ENCODE data around the gene BCCIP. TPM values are rescaled to one million over a fixed set of nuclear protein-coding genes. Genes with fewer than 3 reads are reported as not detected.
A peak's percentile ranks its signal among the peaks of the same experiment; 100 is the strongest.

Gene BCCIP
- polyA plus RNA-seq, 1 donor from 2014 or later: 70.0 TPM

DNA sequence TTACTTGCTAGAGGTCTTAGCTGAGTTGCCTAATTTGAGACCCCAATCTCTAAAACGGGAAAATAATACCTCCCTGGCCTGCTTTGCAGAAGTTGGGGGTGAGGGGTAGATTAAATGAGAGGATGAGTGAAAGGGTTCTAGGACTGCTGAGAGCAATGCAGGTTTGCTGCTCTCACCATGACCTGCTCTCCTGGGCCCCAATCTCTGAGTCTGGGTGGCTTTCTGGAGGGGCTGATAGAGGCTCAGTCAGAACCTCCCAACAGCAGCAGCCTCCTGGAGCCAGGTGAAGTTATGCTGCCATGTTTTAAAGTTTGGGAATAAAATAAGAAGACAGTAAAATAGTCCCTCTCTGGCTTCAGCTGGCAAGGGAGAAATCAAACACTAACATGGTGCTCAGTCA lies 7.6 kb upstream of the BCCIP start:
- no peak overlapping the region for H3K27ac Mint-ChIP-seq
- peaks cover 11% of the 10 kb centered on the region for H3K36me3 Mint-ChIP-seq
- H3K27me3 Mint-ChIP-seq: no peaks in the 10 kb centered on the region
- no peak overlapping the region for H3K4me3 Mint-ChIP-seq
- peaks cover 0 to 2% (median 0%) of the 10 kb centered on the region in 3 donors for H3K9me3 Mint-ChIP-seq
- H3K4me1 Mint-ChIP-seq: peaks cover under 1 to 3% (median 3%) of the 10 kb centered on the region in 3 donors

DNA sequence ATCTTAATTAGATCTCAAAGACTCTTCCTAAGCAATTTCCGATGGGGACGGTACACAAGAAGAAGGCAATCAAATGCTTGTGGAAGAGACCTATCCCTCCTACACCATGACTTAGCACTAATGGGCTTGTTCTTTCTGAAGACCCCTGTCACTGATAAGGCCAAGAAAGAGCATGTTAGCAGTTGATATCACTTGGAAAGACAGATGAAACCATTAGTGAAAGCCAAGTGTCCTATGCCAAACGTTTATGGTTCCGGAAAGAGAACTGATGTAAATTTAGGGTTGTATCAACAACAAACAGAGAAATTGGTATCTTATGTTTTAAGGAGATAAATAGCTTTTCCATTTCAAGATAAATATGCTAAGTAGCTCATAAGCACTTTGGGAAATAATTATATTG lies 6.8 kb upstream of the BCCIP start:
- no peaks in the 10 kb centered on the region for H3K9me3 Mint-ChIP-seq
- no peaks in the 10 kb centered on the region for H3K27me3 Mint-ChIP-seq
- no peak overlapping the region for H3K4me3 Mint-ChIP-seq
- H3K4me1 Mint-ChIP-seq: peaks cover 6 to 10% (median 8%) of the 10 kb centered on the region in 3 donors
- peaks cover 11% of the 10 kb centered on the region for H3K36me3 Mint-ChIP-seq
- no peak overlapping the region for H3K27ac Mint-ChIP-seq

DNA sequence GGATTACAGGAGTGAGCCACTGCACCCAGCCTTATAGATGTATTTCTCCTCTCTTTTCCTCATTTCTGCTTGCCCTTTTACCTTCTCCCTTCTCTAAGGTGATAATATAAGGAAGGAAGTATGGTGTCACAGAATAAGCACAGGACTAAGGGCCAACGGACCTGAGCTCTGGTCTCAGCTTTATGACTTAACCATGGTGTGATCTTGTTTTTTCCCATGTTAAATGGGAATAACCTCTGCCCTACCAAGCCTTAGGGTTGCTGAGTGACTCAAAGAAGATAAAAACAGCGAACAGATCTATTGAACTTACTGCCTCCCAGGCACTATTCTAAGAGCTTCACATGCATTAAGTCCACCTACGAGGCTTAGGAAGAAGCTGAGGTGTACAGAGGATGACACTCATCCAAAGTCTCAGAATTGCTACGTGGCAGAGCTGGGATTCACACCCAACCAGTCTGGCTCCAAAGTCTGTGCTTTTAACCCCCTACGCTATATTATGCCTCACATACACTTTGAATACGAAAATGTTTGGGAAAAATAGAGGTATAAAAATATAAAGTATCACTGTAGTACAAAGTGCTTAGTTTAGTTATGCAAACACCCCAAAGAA lies 5.9 kb upstream of the BCCIP start:
- H3K9me3 Mint-ChIP-seq: no peaks in the 10 kb centered on the region

DNA sequence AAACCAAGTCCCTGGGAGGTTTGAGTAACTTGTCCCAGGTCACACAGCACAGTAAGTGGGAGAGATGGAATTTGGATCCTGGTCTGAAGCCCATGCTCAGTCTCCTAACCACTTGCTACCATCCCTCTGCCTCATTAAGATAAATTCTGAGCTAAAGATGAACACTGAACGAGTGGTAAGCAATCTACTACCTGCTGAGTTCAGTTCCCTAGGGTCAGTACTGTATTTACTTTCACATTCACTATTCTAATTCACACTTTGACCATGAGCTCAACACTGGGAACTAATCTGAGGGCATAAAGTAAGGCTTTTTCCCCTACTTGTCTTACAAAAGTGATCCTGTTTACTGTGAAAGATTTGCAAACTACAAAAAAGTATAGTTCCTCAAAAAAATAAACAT lies 2.6 kb upstream of the BCCIP start:
- Mint-ChIP-seq H3K9me3 (no peaks in the 10 kb centered on the region), H3K27ac (peak overlapping the region in 1 of 3 donors; percentile 72), H3K27me3 (no peaks in the 10 kb centered on the region), H3K36me3 (no peaks in the 10 kb centered on the region), H3K4me1 (peaks cover 11 to 18% (median 12%) of the 10 kb centered on the region in 3 donors), H3K4me3 (peak overlapping the region in 3 of 4 donors; percentile 23 to 84 (median 24))

More for the DNA sequence above, 5.9 kb upstream of the BCCIP start:
- H3K27me3 Mint-ChIP-seq: no peaks in the 10 kb centered on the region
- no peak overlapping the region for H3K27ac Mint-ChIP-seq
- H3K4me1 Mint-ChIP-seq: peaks cover 11 to 14% (median 12%) of the 10 kb centered on the region in 3 donors
- H3K36me3 Mint-ChIP-seq: peaks cover 8% of the 10 kb centered on the region
- H3K4me3 Mint-ChIP-seq: no peak overlapping the region

DNA sequence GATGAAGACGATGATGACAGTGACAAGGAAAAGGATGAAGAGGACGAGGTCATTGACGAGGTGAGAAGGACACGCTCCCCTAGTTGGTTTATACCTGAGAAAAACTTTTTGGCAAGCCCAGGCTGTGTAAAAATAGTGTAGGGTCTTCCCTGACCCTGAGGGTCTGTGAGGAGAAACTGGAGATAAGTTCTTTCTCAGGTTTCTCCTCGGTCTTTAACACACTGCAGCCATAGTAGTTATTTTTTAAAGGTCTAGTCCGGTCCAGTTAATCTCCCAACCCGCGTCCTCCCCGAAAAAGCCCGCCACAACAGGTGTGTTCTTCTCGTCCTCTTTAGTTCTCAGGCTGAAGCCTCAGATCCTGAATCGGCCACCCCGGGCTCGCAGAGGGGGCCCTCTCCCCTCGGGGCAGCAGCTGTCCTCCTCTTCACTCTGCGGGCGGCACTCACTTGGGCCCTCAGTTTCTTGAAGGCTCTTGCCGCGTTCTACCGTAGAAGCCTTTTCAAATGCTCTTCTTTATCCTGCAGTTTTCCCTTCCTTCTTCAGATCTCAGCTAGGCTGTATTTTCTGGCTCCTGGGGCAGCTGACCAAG lies 411 bp downstream of the BCCIP start:
- Mint-ChIP-seq H3K36me3 (no peaks in the 10 kb centered on the region), H3K27me3 (no peaks in the 10 kb centered on the region), H3K4me1 (peaks cover 17 to 24% (median 19%) of the 10 kb centered on the region in 3 donors), H3K27ac (no peak overlapping the region), H3K4me3 (no peak overlapping the region), H3K9me3 (no peaks in the 10 kb centered on the region)

- Mint-ChIP-seq H3K27me3 (no peaks in the 10 kb centered on the region), H3K4me1 (peaks cover 17 to 24% (median 19%) of the 10 kb centered on the region in 3 donors), H3K9me3 (no peaks in the 10 kb centered on the region), H3K27ac (no peak overlapping the region), H3K4me3 (no peak overlapping the region), H3K36me3 (no peaks in the 10 kb centered on the region)
These were observed 1.4 kb downstream of the BCCIP start for GRCh38 chr10:125824736-125825135.

DNA sequence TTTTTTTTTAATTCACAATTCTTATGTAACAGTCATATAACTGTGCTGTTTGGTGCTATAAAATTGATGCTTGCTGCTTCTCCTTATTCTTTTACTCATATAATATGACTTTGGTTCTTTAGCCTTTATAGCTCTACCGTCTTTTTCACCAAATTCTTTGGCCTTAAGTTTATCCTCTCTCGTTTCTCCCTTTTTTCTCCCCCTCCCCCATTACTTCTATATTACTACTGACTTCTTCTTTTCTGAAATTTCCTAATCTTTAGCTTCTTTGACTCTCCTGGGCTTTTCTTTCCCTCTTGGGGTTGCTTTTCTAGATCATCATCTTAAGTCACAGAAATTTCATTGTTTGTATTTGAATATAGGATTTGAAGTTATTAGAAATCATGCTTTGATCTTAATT lies 3.8 kb downstream of the BCCIP start:
- no peaks in the 10 kb centered on the region for H3K27me3 Mint-ChIP-seq
- peaks cover 5 to 13% (median 8%) of the 10 kb centered on the region in 3 donors for H3K4me1 Mint-ChIP-seq
- no peak overlapping the region for H3K27ac Mint-ChIP-seq
- H3K4me3 Mint-ChIP-seq: peak overlapping the region in 2 of 4 donors; percentile 49 to 60
- no peaks in the 10 kb centered on the region for H3K9me3 Mint-ChIP-seq
- H3K36me3 Mint-ChIP-seq: no peaks in the 10 kb centered on the region

DNA sequence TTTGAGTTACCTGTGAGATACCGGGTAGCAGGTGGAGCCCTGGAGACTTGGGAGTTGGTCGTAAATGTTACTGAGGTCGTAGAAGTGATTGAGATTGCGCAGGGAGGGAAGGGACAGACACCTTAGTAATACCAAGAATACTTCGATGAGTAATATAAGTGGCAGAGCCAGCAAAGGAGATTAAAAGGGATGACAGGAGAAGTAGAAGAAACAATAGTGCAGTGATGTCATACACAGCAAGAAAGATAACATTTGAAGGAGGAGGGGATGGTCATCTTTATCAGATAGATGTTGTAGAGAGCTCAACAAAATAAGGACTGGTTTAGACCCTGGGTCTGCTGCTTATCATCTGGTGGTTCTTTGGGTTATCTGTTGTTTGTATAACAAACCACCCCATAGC lies 5.0 kb downstream of the BCCIP start:
- H3K4me1 Mint-ChIP-seq: peaks cover 5 to 13% (median 8%) of the 10 kb centered on the region in 3 donors

GRCh38 chr10:125836746-125837145 lies 13.4 kb downstream of the BCCIP start:
- H3K27ac Mint-ChIP-seq: no peak overlapping the region
- peaks cover 3% of the 10 kb centered on the region for H3K36me3 Mint-ChIP-seq
- H3K27me3 Mint-ChIP-seq: no peaks in the 10 kb centered on the region
- no peak overlapping the region for H3K4me3 Mint-ChIP-seq
- no peaks in the 10 kb centered on the region for H3K9me3 Mint-ChIP-seq
- no peaks in the 10 kb centered on the region for H3K4me1 Mint-ChIP-seq

More for the DNA sequence above, 5.0 kb downstream of the BCCIP start:
- Mint-ChIP-seq H3K4me3 (no peak overlapping the region), H3K9me3 (no peaks in the 10 kb centered on the region), H3K36me3 (no peaks in the 10 kb centered on the region), H3K27ac (no peak overlapping the region), H3K27me3 (no peaks in the 10 kb centered on the region)

GRCh38 chr10:125838802-125839575 lies 15.6 kb downstream of the BCCIP start:
- Mint-ChIP-seq H3K27me3 (no peaks in the 10 kb centered on the region), H3K4me3 (no peak overlapping the region), H3K4me1 (no peaks in the 10 kb centered on the region), H3K36me3 (peaks cover 3% of the 10 kb centered on the region), H3K9me3 (no peaks in the 10 kb centered on the region), H3K27ac (no peak overlapping the region)

- peaks cover 3% of the 10 kb centered on the region for H3K36me3 Mint-ChIP-seq
- H3K27ac Mint-ChIP-seq: no peak overlapping the region
- no peak overlapping the region for H3K4me3 Mint-ChIP-seq
- H3K9me3 Mint-ChIP-seq: no peaks in the 10 kb centered on the region
- no peaks in the 10 kb centered on the region for H3K4me1 Mint-ChIP-seq
- H3K27me3 Mint-ChIP-seq: no peaks in the 10 kb centered on the region
These were observed 17.1 kb downstream of the BCCIP start for GRCh38 chr10:125840406-125840805.

DNA sequence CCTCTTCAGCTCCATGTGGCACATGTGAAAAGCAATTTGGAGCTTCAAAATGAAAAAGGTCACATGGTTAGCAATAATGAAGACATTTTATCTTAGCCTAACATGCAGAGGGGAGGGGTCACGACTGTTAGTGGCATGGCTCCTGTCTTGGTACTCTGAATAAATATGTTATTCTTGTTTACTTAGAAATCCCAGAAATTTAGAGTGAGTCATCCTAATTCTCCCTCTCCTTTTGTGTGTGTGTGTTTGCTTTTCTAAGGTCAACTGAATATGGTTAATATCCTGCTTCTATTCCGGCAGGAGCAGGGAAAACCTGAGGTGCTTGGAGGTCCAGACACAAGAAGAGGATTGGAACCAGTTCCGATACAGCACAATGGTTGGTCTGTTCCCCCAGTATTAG lies 17.6 kb downstream of the BCCIP start:
- no peak overlapping the region for H3K27ac Mint-ChIP-seq
- no peaks in the 10 kb centered on the region for H3K4me1 Mint-ChIP-seq
- no peak overlapping the region for H3K4me3 Mint-ChIP-seq
- H3K9me3 Mint-ChIP-seq: no peaks in the 10 kb centered on the region
- no peaks in the 10 kb centered on the region for H3K27me3 Mint-ChIP-seq
- H3K36me3 Mint-ChIP-seq: peaks cover 7% of the 10 kb centered on the region

DNA sequence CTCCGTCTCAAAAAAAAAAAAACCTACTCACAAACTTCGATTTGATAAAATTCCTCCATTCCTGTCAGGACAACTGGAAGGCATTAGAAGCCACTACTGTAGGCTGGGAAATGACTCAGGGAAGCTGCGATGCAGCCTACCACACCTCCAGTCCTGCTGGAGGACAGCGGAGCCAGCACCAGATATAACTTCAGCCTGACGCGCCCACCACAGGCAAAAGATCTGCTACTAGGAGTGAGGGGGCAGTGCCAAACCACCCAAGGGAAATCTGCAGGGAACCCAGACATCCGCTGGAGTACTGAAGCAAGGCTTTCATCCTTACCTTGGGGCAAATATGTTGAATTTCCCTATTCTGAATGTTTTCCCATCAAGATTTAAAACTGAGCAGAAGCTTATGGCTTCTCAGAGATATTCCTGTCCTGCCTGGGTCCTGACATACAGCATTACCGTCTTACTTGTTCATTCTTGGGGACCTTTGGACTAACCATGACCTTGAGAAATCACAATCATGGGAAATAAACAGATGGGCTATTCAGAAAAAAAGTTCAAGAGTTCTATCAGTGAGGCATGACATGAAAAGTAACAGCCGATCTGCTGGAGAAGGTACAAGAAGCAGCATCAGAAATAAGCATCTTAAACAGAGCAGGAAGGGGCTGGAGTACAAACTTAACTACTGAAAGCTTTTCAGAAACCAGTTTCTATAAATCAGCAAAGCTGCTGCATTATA lies 20.4 kb downstream of the BCCIP start:
- Mint-ChIP-seq H3K9me3 (no peaks in the 10 kb centered on the region), H3K4me3 (no peak overlapping the region), H3K27ac (peak overlapping the region in 1 of 3 donors; percentile 34), H3K27me3 (no peaks in the 10 kb centered on the region), H3K4me1 (peaks cover 0 to 2% (median 0%) of the 10 kb centered on the region in 3 donors), H3K36me3 (peaks cover 9% of the 10 kb centered on the region)

GRCh38 chr10:125844751-125845221 lies 21.4 kb downstream of the BCCIP start:
- Mint-ChIP-seq H3K4me1 (peaks cover 0 to 2% (median 0%) of the 10 kb centered on the region in 3 donors), H3K27me3 (no peaks in the 10 kb centered on the region), H3K9me3 (no peaks in the 10 kb centered on the region)

GRCh38 chr10:125845617-125846016 lies 22.3 kb downstream of the BCCIP start:
- Mint-ChIP-seq H3K27me3 (no peaks in the 10 kb centered on the region), H3K27ac (no peak overlapping the region), H3K9me3 (no peaks in the 10 kb centered on the region), H3K36me3 (peaks cover 9% of the 10 kb centered on the region), H3K4me3 (no peak overlapping the region), H3K4me1 (peaks cover 0 to 2% (median 0%) of the 10 kb centered on the region in 3 donors)

More at GRCh38 chr10:125844751-125845221, 21.4 kb downstream of the BCCIP start:
- Mint-ChIP-seq H3K27ac (no peak overlapping the region), H3K4me3 (no peak overlapping the region), H3K36me3 (peaks cover 9% of the 10 kb centered on the region)
